HepG2 (cell line): Measurements from ENCODE around the gene KLHDC8B. TPM values are rescaled to one million over a fixed set of nuclear protein-coding genes. Genes with fewer than 3 reads are reported as not detected.

Experiments
- DMAP1 ChIP-seq: IDR thresholded peaks from 2 replicates; pipeline ENCODE4 v1.6.1; 2016
- IKZF4 ChIP-seq: sonication (generic); formaldehyde crosslinking; IDR thresholded peaks from 2 replicates; pipeline ENCODE4 v1.5.1; 2020; ENCODE audit warnings: borderline replicate concordance, mild to moderate bottlenecking, low read depth, missing genetic modification reagents; ENCODE audit errors: not compliant biosample characterization
- MED8 ChIP-seq: sonication (generic); formaldehyde crosslinking; IDR thresholded peaks from 2 replicates; pipeline ENCODE4 v1.8.1; 2023; ENCODE audit warnings: mild to moderate bottlenecking, missing genetic modification reagents; ENCODE audit not compliant: insufficient replicate concordance
- PAF1 ChIP-seq: IDR thresholded peaks from 2 replicates; pipeline ENCODE4 v1.6.1; 2016; ENCODE audit warnings: missing genetic modification reagents, missing compliant biosample characterization
- SNAI1 ChIP-seq: sonication (generic); formaldehyde crosslinking; IDR thresholded peaks from 2 replicates; pipeline ENCODE4 v1.5.0; 2020; ENCODE audit warnings: mild to moderate bottlenecking, missing genetic modification reagents, borderline replicate concordance
- ZFAT ChIP-seq: sonication (generic); formaldehyde crosslinking; conservative IDR thresholded peaks from 2 replicates; pipeline ENCODE4 v1.8.1; 2023; ENCODE audit warnings: missing genetic modification reagents, inconsistent platforms
- ZNF143 ChIP-seq: sonication (generic); formaldehyde crosslinking; IDR thresholded peaks from 2 replicates; pipeline ENCODE4 v1.4.0; 2020; ENCODE audit warnings: missing genetic modification reagents
- ZNF382 ChIP-seq: sonication (generic); formaldehyde crosslinking; IDR thresholded peaks from 2 replicates; pipeline ENCODE4 v1.5.0; 2020; ENCODE audit warnings: missing genetic modification reagents, mild to moderate bottlenecking, borderline replicate concordance
- ZNF841 ChIP-seq: sonication (generic); formaldehyde crosslinking; IDR thresholded peaks from 2 replicates; pipeline ENCODE4 v1.8.1; 2023; ENCODE audit warnings: missing genetic modification reagents, borderline replicate concordance
- ZSCAN12 ChIP-seq: sonication (generic); formaldehyde crosslinking; IDR thresholded peaks from 2 replicates; pipeline ENCODE4 v1.9.0; 2021; ENCODE audit warnings: mild to moderate bottlenecking, missing genetic modification reagents
- polyA plus RNA-seq, 8 experiments: library from polyadenylated mRNA; depleted of rRNA in 3 of 8; stranded (reverse) in 7 of 8; unstranded in 1 of 8; fragments of >200 nt; fragmentation: Illumina TruSeq in 4 of 8; extraction: Trizol in 4 of 8; gene quantifications; 2 replicates each; pipeline versions ENCODE4 v1.2.1 to v1.2.3, GENCODE V29; 2011 to 2016; ENCODE audit warnings: low read depth in 4 of 8, missing spikeins in 1 of 8, mixed read lengths in 1 of 8; ENCODE audit not compliant: insufficient read depth in 1 of 8
- total RNA-seq, 5 experiments: library from RNA; depleted of rRNA; stranded (reverse); fragments of >200 nt; fragmentation: Illumina TruSeq; extraction: Trizol; gene quantifications; 2 replicates each; pipeline ENCODE4 v1.2.3, GENCODE V29; 2016; ENCODE audit warnings: low read depth in 1 of 5
- TF ChIP-seq, protein P1 (sequence below): sonication (generic); formaldehyde crosslinking; conservative IDR thresholded peaks from 2 replicates; pipeline ENCODE4 v1.8.0; 2022; ENCODE audit warnings: missing genetic modification reagents
- TF ChIP-seq, protein P2 (sequence below): IDR thresholded peaks from 2 replicates; pipeline ENCODE4 v1.6.1; 2016; ENCODE audit warnings: missing biosample characterization, missing genetic modification reagents, low read depth
- TF ChIP-seq, protein P3 (sequence below): IDR thresholded peaks from 2 replicates; pipeline ENCODE4 v1.6.1; 2016; ENCODE audit warnings: low read depth
- TF ChIP-seq, protein P4 (sequence below): sonication (generic); formaldehyde crosslinking; conservative IDR thresholded peaks from 2 replicates; pipeline ENCODE4 v1.4.0; 2020; ENCODE audit warnings: missing genetic modification reagents

KLHDC8B gene
- total and polyA plus RNA-seq, 2 of the 13 experiments (the other 11 are each of a cell fraction or from before 2014, with no cell fraction given), result 17.2 to 17.8 TPM

DNA sequence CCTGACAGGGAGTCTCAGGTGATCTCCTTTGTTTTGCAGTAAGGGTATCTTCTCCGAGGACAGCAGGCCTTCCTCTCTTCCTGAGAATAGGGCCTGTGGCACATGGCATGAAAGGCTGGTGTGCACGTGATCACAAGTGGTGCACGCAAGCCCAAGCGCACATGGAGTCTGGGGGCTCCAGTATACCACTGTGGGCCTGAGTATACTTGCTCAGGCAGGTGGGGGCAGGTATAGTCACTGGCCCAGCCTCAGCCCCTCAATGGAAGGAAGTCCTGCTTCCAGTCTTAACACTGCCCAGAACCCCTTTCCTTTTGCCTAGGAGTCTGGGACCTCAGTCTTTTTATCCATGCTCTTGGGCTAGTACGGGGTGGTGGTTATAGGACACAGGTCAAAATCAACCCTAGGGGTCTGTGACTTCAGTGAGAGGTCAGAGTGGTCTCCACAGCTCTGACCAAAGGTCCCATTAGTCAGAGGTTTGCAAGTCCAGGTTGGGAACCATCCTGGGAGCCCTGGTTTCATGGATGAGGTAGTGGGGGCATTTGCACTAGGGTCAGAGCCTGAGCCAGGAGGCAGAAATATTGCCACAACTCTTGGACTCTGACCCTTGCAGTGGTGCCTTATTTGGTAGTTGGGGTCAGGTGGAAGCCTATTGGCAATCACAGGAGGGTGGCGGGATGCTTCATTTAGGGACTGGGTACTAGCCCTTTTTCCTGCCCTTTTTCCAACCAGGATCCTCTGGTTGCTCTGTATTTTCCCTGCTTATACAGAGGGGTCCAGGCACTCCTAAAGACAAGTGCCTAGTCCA, 4.4 kb upstream of the KLHDC8B start (continued):
- TF ChIP-seq ZNF841 (CRISPR knock-in tag) (no peak), ZNF143 (CRISPR knock-in tag) (no peak), DMAP1 (CRISPR knock-in tag) (no peak), SNAI1 (CRISPR knock-in tag) (no peak), ZFAT (CRISPR knock-in tag) (no peak), MED8 (CRISPR knock-in tag) (no peak), PAF1 (CRISPR knock-in tag) (no peak), ZSCAN12 (no peak), ZNF382 (CRISPR knock-in tag) (no peak), IKZF4 (CRISPR knock-in tag) (no peak)
- TF ChIP-seq, protein P1, sequence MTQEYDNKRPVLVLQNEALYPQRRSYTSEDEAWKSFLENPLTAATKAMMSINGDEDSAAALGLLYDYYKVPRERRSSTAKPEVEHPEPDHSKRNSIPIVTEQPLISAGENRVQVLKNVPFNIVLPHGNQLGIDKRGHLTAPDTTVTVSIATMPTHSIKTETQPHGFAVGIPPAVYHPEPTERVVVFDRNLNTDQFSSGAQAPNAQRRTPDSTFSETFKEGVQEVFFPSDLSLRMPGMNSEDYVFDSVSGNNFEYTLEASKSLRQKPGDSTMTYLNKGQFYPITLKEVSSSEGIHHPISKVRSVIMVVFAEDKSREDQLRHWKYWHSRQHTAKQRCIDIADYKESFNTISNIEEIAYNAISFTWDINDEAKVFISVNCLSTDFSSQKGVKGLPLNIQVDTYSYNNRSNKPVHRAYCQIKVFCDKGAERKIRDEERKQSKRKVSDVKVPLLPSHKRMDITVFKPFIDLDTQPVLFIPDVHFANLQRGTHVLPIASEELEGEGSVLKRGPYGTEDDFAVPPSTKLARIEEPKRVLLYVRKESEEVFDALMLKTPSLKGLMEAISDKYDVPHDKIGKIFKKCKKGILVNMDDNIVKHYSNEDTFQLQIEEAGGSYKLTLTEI, result no peak
- TF ChIP-seq, protein P2, sequence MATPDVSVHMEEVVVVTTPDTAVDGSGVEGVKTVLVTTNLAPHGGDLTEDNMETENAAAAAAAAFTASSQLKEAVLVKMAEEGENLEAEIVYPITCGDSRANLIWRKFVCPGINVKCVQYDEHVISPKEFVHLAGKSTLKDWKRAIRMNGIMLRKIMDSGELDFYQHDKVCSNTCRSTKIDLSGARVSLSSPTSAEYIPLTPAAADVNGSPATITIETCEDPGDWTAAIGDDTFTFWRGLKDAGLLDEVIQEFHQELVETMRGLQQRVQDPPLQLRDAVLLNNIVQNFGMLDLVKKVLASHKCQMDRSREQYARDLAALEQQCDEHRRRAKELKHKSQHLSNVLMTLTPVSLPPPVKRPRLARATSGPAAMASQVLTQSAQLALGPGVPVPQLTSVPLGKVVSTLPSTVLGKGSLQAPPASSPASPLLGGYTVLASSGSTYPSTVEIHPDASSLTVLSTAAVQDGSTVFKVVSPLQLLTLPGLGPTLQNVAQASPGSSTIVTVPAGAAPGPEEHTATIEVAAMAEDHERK, result no peak
- TF ChIP-seq, protein P3, sequence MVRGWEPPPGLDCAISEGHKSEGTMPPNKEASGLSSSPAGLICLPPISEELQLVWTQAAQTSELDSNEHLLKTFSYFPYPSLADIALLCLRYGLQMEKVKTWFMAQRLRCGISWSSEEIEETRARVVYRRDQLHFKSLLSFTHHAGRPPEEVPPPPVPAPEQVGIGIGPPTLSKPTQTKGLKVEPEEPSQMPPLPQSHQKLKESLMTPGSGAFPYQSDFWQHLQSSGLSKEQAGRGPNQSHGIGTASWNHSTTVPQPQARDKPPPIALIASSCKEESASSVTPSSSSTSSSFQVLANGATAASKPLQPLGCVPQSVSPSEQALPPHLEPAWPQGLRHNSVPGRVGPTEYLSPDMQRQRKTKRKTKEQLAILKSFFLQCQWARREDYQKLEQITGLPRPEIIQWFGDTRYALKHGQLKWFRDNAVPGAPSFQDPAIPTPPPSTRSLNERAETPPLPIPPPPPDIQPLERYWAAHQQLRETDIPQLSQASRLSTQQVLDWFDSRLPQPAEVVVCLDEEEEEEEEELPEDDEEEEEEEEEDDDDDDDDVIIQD (CRISPR knock-in tag), result no peak
- TF ChIP-seq, protein P4, sequence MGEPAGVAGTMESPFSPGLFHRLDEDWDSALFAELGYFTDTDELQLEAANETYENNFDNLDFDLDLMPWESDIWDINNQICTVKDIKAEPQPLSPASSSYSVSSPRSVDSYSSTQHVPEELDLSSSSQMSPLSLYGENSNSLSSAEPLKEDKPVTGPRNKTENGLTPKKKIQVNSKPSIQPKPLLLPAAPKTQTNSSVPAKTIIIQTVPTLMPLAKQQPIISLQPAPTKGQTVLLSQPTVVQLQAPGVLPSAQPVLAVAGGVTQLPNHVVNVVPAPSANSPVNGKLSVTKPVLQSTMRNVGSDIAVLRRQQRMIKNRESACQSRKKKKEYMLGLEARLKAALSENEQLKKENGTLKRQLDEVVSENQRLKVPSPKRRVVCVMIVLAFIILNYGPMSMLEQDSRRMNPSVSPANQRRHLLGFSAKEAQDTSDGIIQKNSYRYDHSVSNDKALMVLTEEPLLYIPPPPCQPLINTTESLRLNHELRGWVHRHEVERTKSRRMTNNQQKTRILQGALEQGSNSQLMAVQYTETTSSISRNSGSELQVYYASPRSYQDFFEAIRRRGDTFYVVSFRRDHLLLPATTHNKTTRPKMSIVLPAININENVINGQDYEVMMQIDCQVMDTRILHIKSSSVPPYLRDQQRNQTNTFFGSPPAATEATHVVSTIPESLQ, result no peak
